CD4-positive, alpha-beta T cell (primary cell): ENCODE measurements around the gene LILRA5. TPM values are rescaled to one million over a fixed set of nuclear protein-coding genes. Genes with fewer than 3 reads are reported as not detected.

Experiments
- ATAC-seq: fragments of 200-7000 bp; cut with Tn5 transposase; one replicate; pipeline ENCODE4 v1.10.0; 2022; ENCODE audit warnings: mild to moderate bottlenecking; ENCODE audit not compliant: poor library complexity
- CTCF ChIA-PET: fragments of 350-600 bp; sonication (Branson Sonifier 250); formaldehyde crosslinking; loops from one replicate; lab custom pipeline; 2021; ENCODE audit warnings: antibody characterized with exemption, inconsistent platforms; lab: Charles Lee
- POLR2A ChIA-PET: fragments of 350-600 bp; sonication (Branson Sonifier 250); formaldehyde crosslinking; loops from one replicate; lab custom pipeline; 2021; ENCODE audit warnings: antibody characterized with exemption, inconsistent platforms; lab: Charles Lee
- DNase-seq, 14 experiments: peaks; one replicate each; pipeline ENCODE4 v3.0.0-alpha.2; 2013 to 2020; ENCODE audit warnings: mixed read lengths in 2 of 14
- H3K27ac ChIP-seq, 2 donors: one replicate each; pipeline versions ENCODE4 v1.5.1 to v1.7.0; 2013; ENCODE audit warnings: low read length in 2 of 2, low read depth in 1 of 2, mild to moderate bottlenecking in 1 of 2
- H3K27me3 ChIP-seq, 2 experiments: 1 replicate in 1 of 2; 2 replicates in 1 of 2; pipeline versions ENCODE4 v1.6.1 to v1.7.0; 2013; ENCODE audit warnings: low read length in 2 of 2, control low read depth in 1 of 2, mild to moderate bottlenecking in 1 of 2, moderate library complexity in 1 of 2; ENCODE audit not compliant: insufficient read depth in 2 of 2, control insufficient read depth in 1 of 2
- H3K36me3 ChIP-seq: one replicate; pipeline ENCODE4 v1.6.1; 2013; ENCODE audit warnings: low read length, control low read depth; ENCODE audit not compliant: insufficient read depth
- H3K4me1 ChIP-seq: one replicate; pipeline ENCODE4 v1.6.1; 2013; ENCODE audit warnings: low read length, control low read depth; ENCODE audit not compliant: insufficient read depth
- H3K4me3 ChIP-seq: one replicate; pipeline ENCODE4 v1.5.1; 2013; ENCODE audit warnings: mild to moderate bottlenecking, low read length, moderate library complexity
- H3K9me3 ChIP-seq, 2 experiments: 1 replicate in 1 of 2; 2 replicates in 1 of 2; pipeline versions ENCODE4 v1.6.1 to v1.7.0; 2013; ENCODE audit warnings: low read length in 2 of 2, mild to moderate bottlenecking in 2 of 2, control low read depth in 1 of 2, moderate library complexity in 1 of 2; ENCODE audit not compliant: control insufficient read depth in 1 of 2, insufficient read depth in 1 of 2
- H3K27ac Mint-ChIP-seq: one replicate; pipeline ENCODE4 v1.8.0; 2020; ENCODE audit warnings: mixed read lengths
- H3K27me3 Mint-ChIP-seq: one replicate; pipeline ENCODE4 v1.8.0; 2021; ENCODE audit warnings: mixed read lengths
- H3K36me3 Mint-ChIP-seq: one replicate; pipeline ENCODE4 v1.8.0; 2021; ENCODE audit warnings: low read depth, mixed read lengths
- H3K4me1 Mint-ChIP-seq: one replicate; pipeline ENCODE4 v1.8.0; 2021; ENCODE audit warnings: low read depth, mixed read lengths
- H3K4me3 Mint-ChIP-seq: one replicate; pipeline ENCODE4 v1.8.0; 2020; ENCODE audit warnings: mild to moderate bottlenecking, mixed read lengths
- H3K9me3 Mint-ChIP-seq: one replicate; pipeline ENCODE4 v1.8.0; 2020; ENCODE audit warnings: mixed read lengths
- intact Hi-C, 2 experiments: fragments of 100-400 bp; cut with DNase I in 1 of 2; cut with micrococcal nuclease in 1 of 2; formaldehyde crosslinking; loops; one replicate each; pipeline versions ENCODE4 v1.15.1 to v1.9.0; 2023 to 2025; cut with DNase I, micrococcal nuclease
- total RNA-seq, 174 experiments: library from RNA in 2 of 174; stranded (reverse) in 2 of 174; gene quantifications; one replicate each; pipeline ENCODE4 v1.2.3 and lab custom pipeline; 2021 to 2026
- TF ChIP-seq, protein P1 (sequence below): fragments of 200-600 bp; IDR thresholded peaks from one replicate; pipeline ENCODE4 v1.8.0; 2022; ENCODE audit warnings: antibody characterized with exemption, mild to moderate bottlenecking

LILRA5 gene
- total RNA-seq, 2 experiments from 2014 or later = 1.5 TPM

- no peak overlapping the region for H3K4me3 ChIP-seq
- peaks cover 0 to 3% of the 10 kb centered on the region in 2 experiments for H3K27me3 ChIP-seq
- peaks cover 3% of the 10 kb centered on the region for H3K4me1 Mint-ChIP-seq
- ChIA-PET POLR2A (interaction anchor here (1.1 to 1.2 kb wide), 2 partner anchors 27 to 256 kb away, joined by 3 to 4 read pairs; no protein-coding TSS in a partner anchor), CTCF (no interaction called here)
- no peak overlapping the region for H3K27ac ChIP-seq
- H3K4me3 Mint-ChIP-seq = no peak overlapping the region
- DNase-seq (no peak), ATAC-seq (no peak)
- no peak overlapping the region for H3K27ac Mint-ChIP-seq
- H3K4me1 ChIP-seq = no peaks in the 10 kb centered on the region
- peaks cover 5% of the 10 kb centered on the region for H3K36me3 Mint-ChIP-seq
- TF ChIP-seq, protein P1, sequence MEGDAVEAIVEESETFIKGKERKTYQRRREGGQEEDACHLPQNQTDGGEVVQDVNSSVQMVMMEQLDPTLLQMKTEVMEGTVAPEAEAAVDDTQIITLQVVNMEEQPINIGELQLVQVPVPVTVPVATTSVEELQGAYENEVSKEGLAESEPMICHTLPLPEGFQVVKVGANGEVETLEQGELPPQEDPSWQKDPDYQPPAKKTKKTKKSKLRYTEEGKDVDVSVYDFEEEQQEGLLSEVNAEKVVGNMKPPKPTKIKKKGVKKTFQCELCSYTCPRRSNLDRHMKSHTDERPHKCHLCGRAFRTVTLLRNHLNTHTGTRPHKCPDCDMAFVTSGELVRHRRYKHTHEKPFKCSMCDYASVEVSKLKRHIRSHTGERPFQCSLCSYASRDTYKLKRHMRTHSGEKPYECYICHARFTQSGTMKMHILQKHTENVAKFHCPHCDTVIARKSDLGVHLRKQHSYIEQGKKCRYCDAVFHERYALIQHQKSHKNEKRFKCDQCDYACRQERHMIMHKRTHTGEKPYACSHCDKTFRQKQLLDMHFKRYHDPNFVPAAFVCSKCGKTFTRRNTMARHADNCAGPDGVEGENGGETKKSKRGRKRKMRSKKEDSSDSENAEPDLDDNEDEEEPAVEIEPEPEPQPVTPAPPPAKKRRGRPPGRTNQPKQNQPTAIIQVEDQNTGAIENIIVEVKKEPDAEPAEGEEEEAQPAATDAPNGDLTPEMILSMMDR = no peak
- peaks cover 12% of the 10 kb centered on the region for H3K27me3 Mint-ChIP-seq
- intact Hi-C loops = no loop called here
- no peaks in the 10 kb centered on the region for H3K9me3 ChIP-seq
- peaks cover 27% of the 10 kb centered on the region for H3K36me3 ChIP-seq
- H3K9me3 Mint-ChIP-seq = no peaks in the 10 kb centered on the region
These were observed 38.5 kb upstream of the LILRA5 start for GRCh38 chr19:54351474-54351873.

GRCh38 chr19:54345938-54346386 lies 33.0 kb upstream of the LILRA5 start:
- Histone ChIP-seq H3K27me3 (peaks cover 0 to 3% of the 10 kb centered on the region in 2 experiments), H3K4me1 (no peaks in the 10 kb centered on the region), H3K4me3 (no peak overlapping the region), H3K27ac (no peak overlapping the region), H3K36me3 (no peaks in the 10 kb centered on the region), H3K9me3 (no peaks in the 10 kb centered on the region)
- TF ChIP-seq, protein P1 = no peak
- H3K27me3 Mint-ChIP-seq = peaks cover 12% of the 10 kb centered on the region
- ATAC-seq (no peak), DNase-seq (peak in 2 of 14 experiments; percentile 30 to 39)
- no peak overlapping the region for H3K4me3 Mint-ChIP-seq
- ChIA-PET CTCF (no interaction called here), POLR2A (no interaction called here)
- intact Hi-C loops = no loop called here
- no peaks in the 10 kb centered on the region for H3K36me3 Mint-ChIP-seq
- H3K4me1 Mint-ChIP-seq = no peaks in the 10 kb centered on the region
- H3K9me3 Mint-ChIP-seq = no peaks in the 10 kb centered on the region
- no peak overlapping the region for H3K27ac Mint-ChIP-seq

DNA sequence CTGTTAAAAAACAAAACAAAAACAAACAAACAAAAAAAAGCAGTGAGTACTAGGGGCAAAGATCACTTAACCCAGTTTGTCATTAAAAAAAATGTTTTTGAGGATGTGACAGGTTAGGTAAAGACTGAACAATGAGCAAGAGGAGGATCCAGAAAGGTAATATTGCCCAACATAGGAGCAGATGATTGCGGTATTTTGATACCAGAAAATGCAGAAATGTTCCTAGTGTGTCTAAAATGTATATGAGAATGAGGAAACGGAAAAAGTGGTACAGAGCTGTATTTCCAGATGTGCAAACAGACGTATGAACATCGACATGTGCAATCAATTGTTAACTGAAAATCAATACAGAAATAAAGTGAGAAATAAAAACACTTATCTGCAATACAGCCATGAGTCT lies 30.9 kb upstream of the LILRA5 start:
- Histone ChIP-seq H3K4me3 (no peak overlapping the region), H3K27ac (no peak overlapping the region), H3K27me3 (peaks cover 0 to 3% of the 10 kb centered on the region in 2 experiments), H3K4me1 (no peaks in the 10 kb centered on the region), H3K36me3 (no peaks in the 10 kb centered on the region), H3K9me3 (no peaks in the 10 kb centered on the region)
- DNase-seq (no peak), ATAC-seq (no peak)
- H3K9me3 Mint-ChIP-seq = no peaks in the 10 kb centered on the region
- H3K36me3 Mint-ChIP-seq = no peaks in the 10 kb centered on the region
- H3K27me3 Mint-ChIP-seq = peaks cover 16% of the 10 kb centered on the region
- POLR2A ChIA-PET = no interaction called here
- no peak overlapping the region for H3K4me3 Mint-ChIP-seq
- intact Hi-C loops = no loop called here
- no peaks in the 10 kb centered on the region for H3K4me1 Mint-ChIP-seq
- H3K27ac Mint-ChIP-seq = no peak overlapping the region
- TF ChIP-seq, protein P1 = no peak
- CTCF ChIA-PET = no interaction called here
